Activated T-helper 1 cell treated with anti-CD3 and anti-CD28 coated beads, Interleukin-2, amount 50 U/mL, for 16 hours (primary cell): ENCODE measurements around the gene NCAM2.

Experiments used
- DNase-seq, 2 donors: peaks; one replicate each; pipeline ENCODE4 v3.0.0-alpha.2; 2020; ENCODE audit warnings: low read depth in 1 of 2, low spot score in 1 of 2

NCAM2 gene

GRCh38 chr21:21174676-21175075 lies 176.5 kb downstream of the NCAM2 start:
- DNase-seq, result no peak

GRCh38 chr21:21175798-21176334 lies 177.7 kb downstream of the NCAM2 start:
- no peak for DNase-seq

DNA sequence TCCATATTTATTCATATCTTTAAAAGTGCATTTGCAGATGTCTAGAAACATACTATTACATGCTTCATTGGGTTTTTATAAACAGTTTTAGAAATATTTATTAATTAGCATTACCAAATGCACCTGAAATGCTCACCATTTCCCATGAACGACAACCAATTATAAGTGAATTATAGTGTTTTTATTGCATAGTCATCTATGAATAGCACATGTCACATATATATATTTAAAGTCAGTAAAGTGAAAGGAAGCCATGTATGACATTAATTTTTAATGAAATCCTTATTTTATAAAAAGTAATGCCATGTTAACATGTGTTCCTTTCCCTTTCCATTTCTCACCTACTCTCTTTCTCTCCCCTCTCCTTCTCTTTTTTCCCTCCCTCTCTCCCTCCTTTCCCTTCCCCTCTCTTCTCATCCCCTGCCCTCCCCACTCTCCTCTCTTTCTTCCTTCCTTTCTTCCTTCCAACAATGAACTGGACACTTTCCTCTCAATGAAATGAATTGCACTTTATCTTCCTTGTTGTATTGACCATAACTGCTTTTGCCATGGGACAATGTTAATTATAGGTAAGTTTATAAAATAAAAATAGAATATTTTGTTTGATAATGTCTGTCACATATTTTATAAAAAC lies 179.3 kb downstream of the NCAM2 start:
- no peak for DNase-seq

GRCh38 chr21:21179619-21180298 lies 181.6 kb downstream of the NCAM2 start:
- no peak for DNase-seq

- no peak for DNase-seq
These were observed 184.3 kb downstream of the NCAM2 start for GRCh38 chr21:21182401-21183010.

GRCh38 chr21:21183092-21183491 lies 184.9 kb downstream of the NCAM2 start:
- DNase-seq, result no peak

- DNase-seq, result no peak
These were observed 186.7 kb downstream of the NCAM2 start for GRCh38 chr21:21184771-21185528.

- DNase-seq, result no peak
These were observed 189.4 kb downstream of the NCAM2 start for GRCh38 chr21:21187579-21187978.

- DNase-seq, result no peak
These were observed 190.4 kb downstream of the NCAM2 start for GRCh38 chr21:21188513-21189195.

DNA sequence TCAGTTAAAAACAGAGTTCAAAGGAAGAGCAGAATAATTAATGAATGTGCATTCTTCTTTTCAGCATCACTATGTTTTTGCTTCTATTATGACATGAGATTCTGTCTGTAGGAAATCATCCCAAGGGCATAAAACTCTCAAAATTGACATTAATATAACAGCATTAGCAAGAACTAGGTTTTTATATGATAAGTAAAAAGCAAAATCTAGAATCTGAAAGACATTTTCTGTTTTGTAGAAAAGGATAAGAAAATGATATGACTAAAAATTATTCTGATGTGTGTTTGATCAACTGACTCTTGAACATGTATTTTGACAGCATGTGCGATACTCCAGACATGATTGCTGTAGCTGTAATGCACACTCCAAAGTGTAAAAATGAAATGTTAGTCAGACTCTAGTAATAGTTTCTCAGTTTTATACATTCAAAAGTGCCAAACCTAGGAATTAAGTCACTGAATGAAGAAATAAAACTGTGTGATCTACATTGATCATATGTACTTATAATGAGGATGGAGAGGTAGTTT lies 197.3 kb downstream of the NCAM2 start:
- no peak for DNase-seq

DNA sequence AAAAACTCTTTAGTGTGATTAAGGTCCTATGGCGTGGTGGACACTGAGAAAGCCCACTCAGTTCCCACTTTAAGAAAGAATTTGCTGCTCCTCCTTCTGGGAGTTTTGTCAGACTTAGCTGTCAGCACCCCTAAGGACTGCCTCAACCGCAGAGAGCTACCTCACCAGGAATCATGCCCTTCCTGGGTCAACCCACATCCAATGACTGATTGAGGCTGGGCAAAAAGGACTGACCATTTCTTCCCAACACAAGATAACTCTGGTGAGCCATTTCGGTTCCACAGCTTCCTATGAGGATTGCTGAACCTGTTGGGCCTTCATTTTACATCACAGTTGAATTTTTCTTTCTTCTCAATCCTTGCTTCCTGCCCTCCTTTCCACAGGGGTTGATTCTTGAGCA lies 197.9 kb downstream of the NCAM2 start:
- DNase-seq, result no peak

GRCh38 chr21:21196848-21197247 lies 198.6 kb downstream of the NCAM2 start:
- no peak for DNase-seq

DNA sequence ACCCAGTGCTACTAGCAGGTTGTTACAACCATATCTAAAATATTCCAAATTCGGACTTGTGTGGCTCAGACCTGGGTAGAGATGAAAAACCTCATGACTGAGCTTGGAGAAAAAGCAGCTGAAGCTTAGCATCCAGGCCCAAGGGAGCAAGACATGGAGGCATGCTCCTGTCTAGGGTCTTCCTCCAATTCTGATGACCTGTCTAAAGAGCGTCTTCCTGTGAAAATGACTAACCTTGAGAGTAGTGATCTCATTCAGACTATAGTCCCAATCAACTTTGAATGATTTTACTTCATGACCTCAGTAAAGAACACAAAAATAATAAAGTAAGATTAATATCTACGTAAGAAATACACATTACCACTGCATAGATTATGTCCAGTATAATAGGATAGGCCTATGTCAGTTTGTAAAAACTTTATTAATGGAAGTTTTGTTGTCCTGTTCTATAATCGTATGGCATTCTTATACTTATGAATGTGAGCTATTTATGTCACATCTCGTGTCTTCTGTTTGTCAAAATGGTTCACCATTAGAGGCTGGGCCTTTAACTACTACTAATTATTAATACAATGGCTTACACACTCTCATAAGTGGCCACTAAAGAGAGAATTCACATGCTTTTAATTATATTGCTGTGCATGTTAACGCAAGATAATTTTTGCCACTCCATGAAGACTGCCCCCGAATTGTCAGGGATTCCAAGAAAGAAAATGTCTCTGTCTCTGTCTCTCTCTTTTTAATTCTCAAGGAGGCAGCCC lies 201.3 kb downstream of the NCAM2 start:
- DNase-seq, result no peak

DNA sequence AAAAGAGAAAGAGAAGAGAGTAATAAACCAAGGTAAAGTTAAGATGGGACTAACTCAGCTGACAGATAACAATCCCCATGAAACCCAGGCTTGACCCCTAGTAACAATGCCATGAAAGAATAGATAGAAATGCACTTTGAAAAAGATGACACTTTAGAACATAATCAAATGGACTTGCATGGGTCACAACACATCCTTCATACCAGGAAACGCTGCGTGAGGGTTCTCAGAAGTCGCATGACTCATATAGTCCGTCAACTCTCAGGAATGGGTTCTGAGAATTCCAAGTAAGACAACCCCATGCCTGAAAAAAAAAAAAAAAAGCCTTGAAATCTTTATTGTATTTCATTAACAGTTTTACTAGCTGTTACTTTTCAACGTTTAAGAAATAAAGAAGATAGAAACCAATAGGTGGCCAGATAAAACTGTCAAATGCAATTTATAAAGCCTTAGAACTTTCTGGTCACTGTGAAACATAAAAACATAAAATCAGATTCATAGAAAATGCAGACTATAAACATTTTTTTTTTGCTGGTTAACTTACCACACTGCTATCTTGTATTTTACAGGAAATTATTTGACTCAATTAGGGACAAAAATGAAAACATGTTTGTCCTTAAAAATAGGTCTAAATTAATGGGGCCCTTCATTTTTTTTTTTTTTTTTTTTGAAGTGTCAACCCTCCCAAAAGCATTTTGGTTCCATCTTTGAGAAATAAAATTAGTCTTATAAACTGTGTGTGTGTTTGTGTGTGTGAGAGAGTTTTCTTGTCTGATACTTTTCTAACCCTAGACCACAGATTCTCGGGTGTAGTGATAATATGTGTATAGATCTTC lies 202.1 kb downstream of the NCAM2 start:
- no peak for DNase-seq

- DNase-seq, result no peak
These were observed 202.9 kb downstream of the NCAM2 start for GRCh38 chr21:21200939-21201615.

DNA sequence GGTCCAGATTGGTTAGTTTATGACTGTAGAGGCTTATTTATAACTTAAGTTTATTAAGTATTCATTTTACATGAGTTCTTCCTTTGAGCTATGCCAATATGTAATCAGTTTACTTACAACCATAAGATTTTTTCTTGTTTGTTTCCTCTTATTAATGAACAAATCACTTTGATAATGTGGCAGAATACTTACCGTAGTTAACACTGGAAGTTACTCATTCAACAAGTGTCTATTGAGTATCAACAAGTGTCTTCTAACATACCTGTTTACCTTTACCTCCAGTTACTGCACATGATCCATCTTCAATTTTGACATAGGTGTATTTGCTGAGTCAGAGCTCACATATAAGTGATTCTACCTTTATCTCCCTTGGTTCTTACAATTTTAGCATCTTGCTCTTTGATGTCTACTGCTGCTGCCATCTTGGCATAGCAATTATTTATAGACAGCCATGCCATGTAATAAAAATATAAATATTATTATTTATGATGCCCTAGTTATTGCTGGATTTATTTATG lies 205.7 kb downstream of the NCAM2 start:
- no peak for DNase-seq

- DNase-seq, result no peak
These were observed 206.3 kb downstream of the NCAM2 start for GRCh38 chr21:21204366-21204996.

DNA sequence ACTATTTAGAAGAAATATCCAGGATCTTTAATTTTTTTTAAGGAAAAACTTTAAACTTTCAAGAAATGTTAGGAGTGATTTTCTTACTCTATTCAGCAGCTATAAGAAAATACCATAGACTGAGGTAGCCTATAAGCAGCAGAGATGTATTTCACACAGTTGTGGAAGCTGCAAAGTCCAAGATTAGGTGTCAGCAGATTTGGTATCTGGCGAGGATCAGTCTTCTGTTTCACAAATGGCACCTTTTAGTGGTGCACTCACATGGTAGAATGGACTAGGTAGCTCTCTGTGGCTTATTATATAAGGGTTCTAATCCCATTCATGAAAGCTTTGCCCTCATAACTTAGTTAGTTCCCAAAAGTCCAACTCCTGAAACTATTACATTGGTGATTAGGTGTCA lies 207.4 kb downstream of the NCAM2 start:
- DNase-seq, result no peak
